Keratinocyte (primary cell): ENCODE data around the gene FAF1. TPM values are rescaled to one million over a fixed set of nuclear protein-coding genes. Genes with fewer than 3 reads are reported as not detected.

ENCODE experiments used
- DNase-seq: peaks from one replicate; pipeline ENCODE4 v3.0.0-alpha.2; 2011; ENCODE audit warnings: low read depth, missing footprints, low spot score
- FAIRE-seq: peaks from 2 replicates; lab custom pipeline; 2011; peaks lifted over from hg19 to GRCh38; lab: Jason Lieb, UNC
- H2AFZ ChIP-seq: 2 replicates; pipeline ENCODE4 v1.6.0; 2012; ENCODE audit warnings: low read length, control low read depth, inconsistent platforms; ENCODE audit not compliant: control insufficient read depth
- H3K27ac ChIP-seq: 2 replicates; pipeline ENCODE4 v1.5.1; 2011; ENCODE audit warnings: low read length; ENCODE audit not compliant: control insufficient read depth, insufficient read depth
- H3K27me3 ChIP-seq: 3 replicates; pipeline ENCODE4 v1.6.0; 2011; ENCODE audit warnings: low read length; ENCODE audit not compliant: control insufficient read depth, insufficient read depth; ENCODE audit errors: extremely low read depth
- H3K36me3 ChIP-seq, 2 experiments: 2 replicates in 1 of 2; 3 replicates in 1 of 2; pipeline ENCODE4 v1.5.1; 2011; ENCODE audit warnings: low read length in 2 of 2, mild to moderate bottlenecking in 1 of 2; ENCODE audit not compliant: control insufficient read depth in 2 of 2, insufficient read depth in 2 of 2; ENCODE audit errors: extremely low read depth in 1 of 2
- H3K4me1 ChIP-seq: 3 replicates; pipeline ENCODE4 v1.5.1; 2011; ENCODE audit warnings: low read length; ENCODE audit not compliant: control insufficient read depth, insufficient read depth; ENCODE audit errors: extremely low read depth
- H3K4me2 ChIP-seq: 3 replicates; pipeline ENCODE4 v1.6.0; 2011; ENCODE audit warnings: low read depth, low read length; ENCODE audit not compliant: control insufficient read depth, insufficient read depth; ENCODE audit errors: extremely low read depth
- H3K4me3 ChIP-seq, 3 experiments: fragments of 200-600 bp in 1 of 3; sonication (generic) in 1 of 3; 2 replicates in 2 of 3; 3 replicates in 1 of 3; pipeline ENCODE4 v1.5.1; 2011 to 2016; ENCODE audit warnings: low read length in 3 of 3, mild to moderate bottlenecking in 3 of 3, control low read depth in 2 of 3, inconsistent platforms in 1 of 3, low read depth in 1 of 3, mixed read lengths in 1 of 3, mixed run types in 1 of 3, moderate library complexity in 1 of 3; ENCODE audit not compliant: control insufficient read depth in 2 of 3, insufficient read depth in 2 of 3; ENCODE audit errors: extremely low read depth in 1 of 3
- H3K79me2 ChIP-seq: 2 replicates; pipeline ENCODE4 v1.6.0; 2012; ENCODE audit warnings: low read length; ENCODE audit not compliant: control insufficient read depth, insufficient read depth
- H3K9ac ChIP-seq: 3 replicates; pipeline ENCODE4 v1.6.0; 2011; ENCODE audit warnings: low read length; ENCODE audit not compliant: control insufficient read depth, insufficient read depth; ENCODE audit errors: extremely low read depth
- H3K9me1 ChIP-seq: 3 replicates; pipeline ENCODE4 v1.6.0; 2011; ENCODE audit warnings: low read length; ENCODE audit not compliant: control insufficient read depth, insufficient read depth; ENCODE audit errors: extremely low read depth
- H3K9me3 ChIP-seq: 2 replicates; pipeline ENCODE4 v1.5.1; 2012; ENCODE audit warnings: low read depth, low read length; ENCODE audit not compliant: control insufficient read depth
- H4K20me1 ChIP-seq: 3 replicates; pipeline ENCODE4 v1.6.0; 2011; ENCODE audit warnings: low read length; ENCODE audit not compliant: control insufficient read depth, insufficient read depth; ENCODE audit errors: extremely low read depth
- CTCF ChIP-seq, 3 experiments: IDR thresholded peaks in 1 of 3; conservative IDR thresholded peaks in 1 of 3; optimal IDR thresholded peaks in 1 of 3; 2 replicates in 2 of 3; 3 replicates in 1 of 3; pipeline versions ENCODE3 to v1.5.1; 2011; ENCODE audit warnings: low read length in 3 of 3, mild to moderate bottlenecking in 3 of 3, moderate library complexity in 2 of 3, control low read depth in 1 of 3, inconsistent platforms in 1 of 3; ENCODE audit not compliant: insufficient read depth in 2 of 3; ENCODE audit errors: extremely low read depth in 1 of 3
- EZH2 ChIP-seq: IDR thresholded peaks from one replicate; pipeline ENCODE4 v1.6.1; 2012; ENCODE audit warnings: inconsistent platforms, mild to moderate bottlenecking, low read length, moderate library complexity
- dilution Hi-C: fragments of 300-500 bp; cut with MboI; formaldehyde crosslinking; loops from one replicate; pipeline ENCODE4 v1.7.0; 2020; ENCODE audit warnings: low sequenced_read_pairs; ENCODE audit not compliant: extremely low pct_ligation_motif_present
- polyA plus RNA-seq, 5 experiments: library from polyadenylated mRNA; depleted of rRNA in 3 of 5; stranded (reverse) in 3 of 5; stranded (forward) in 1 of 5; unstranded in 1 of 5; fragments of >200 nt; gene quantifications; 1 replicate in 1 of 5; 2 replicates in 3 of 5; 3 replicates in 1 of 5; pipeline versions ENCODE4 v1.2.1 to v1.2.3, GENCODE V29; 2011 to 2012; ENCODE audit warnings: missing spikeins in 2 of 5, low read depth in 1 of 5, low replicate concordance in 1 of 5

Gene FAF1
- polyA plus RNA-seq, 1 donor (not counting 4 experiments of a cell fraction or from before 2014, with no cell fraction given): 33.1 TPM

GRCh38 chr1:50620680-50621329 is 339.3 kb downstream of the FAF1 start:
- FAIRE-seq (peak; percentile 92), DNase-seq (peak; percentile 85)
- TF ChIP-seq EZH2 (no peak), CTCF (optimal IDR thresholded peaks at IDR 0.05 in 1 of 3, IDR thresholded peaks at IDR 0.05 in 1 of 3, conservative IDR thresholded peaks at IDR 0.05 in 1 of 3; ENCODE audit: extremely low read depth in 1 of 3, insufficient read depth in 2 of 3, low read length in 3 of 3) (peak; percentile 38 to 77 (median 72))
- Histone ChIP-seq H3K27ac (peak overlapping the region; percentile 96), H3K4me3 (peak overlapping the region in 2 of 3 experiments; percentile 45 to 51), H3K9me3 (no peaks in the 10 kb centered on the region), H3K4me2 (peak overlapping the region; percentile 90), H4K20me1 (no peaks in the 10 kb centered on the region), H3K9me1 (no peaks in the 10 kb centered on the region), H3K27me3 (no peaks in the 10 kb centered on the region), H3K9ac (peak overlapping the region; percentile 86), H3K79me2 (no peaks in the 10 kb centered on the region), H3K36me3 (no peaks in the 10 kb centered on the region), H3K4me1 (peaks cover 12% of the 10 kb centered on the region), H2AFZ (peak overlapping the region; percentile 92)
- dilution Hi-C loops: no loop called here

GRCh38 chr1:50615036-50615750 is 344.9 kb downstream of the FAF1 start:
- no peaks in the 10 kb centered on the region for H4K20me1 ChIP-seq
- H3K9ac ChIP-seq: no peak overlapping the region
- H3K4me3 ChIP-seq: no peak overlapping the region
- H2AFZ ChIP-seq: no peak overlapping the region
- no peaks in the 10 kb centered on the region for H3K79me2 ChIP-seq
- H3K27me3 ChIP-seq: no peaks in the 10 kb centered on the region
- TF ChIP-seq EZH2: no peak
- TF ChIP-seq CTCF (optimal IDR thresholded peaks at IDR 0.05 in 1 of 3, IDR thresholded peaks at IDR 0.05 in 1 of 3, conservative IDR thresholded peaks at IDR 0.05 in 1 of 3; ENCODE audit: extremely low read depth in 1 of 3, insufficient read depth in 2 of 3, low read length in 3 of 3): no peak
- no peak overlapping the region for H3K27ac ChIP-seq
- H3K36me3 ChIP-seq: no peaks in the 10 kb centered on the region
- DNase-seq: no peak
- peaks cover 8% of the 10 kb centered on the region for H3K4me1 ChIP-seq
- dilution Hi-C loops: no loop called here
- no peaks in the 10 kb centered on the region for H3K9me1 ChIP-seq
- no peak overlapping the region for H3K4me2 ChIP-seq
- FAIRE-seq: no peak
- no peaks in the 10 kb centered on the region for H3K9me3 ChIP-seq
